Esophagus muscularis mucosa (tissue), 3 donors: Measurements from ENCODE around the gene FOXL2.

ENCODE experiments used
- CTCF ChIP-seq, 3 experiments: fragments of 200-600 bp in 2 of 3; fragments of 450-650 bp in 1 of 3; sonication (generic) in 2 of 3; IDR thresholded peaks; one replicate each; pipeline ENCODE4 v1.5.1; 2017 to 2019; ENCODE audit warnings: antibody characterized with exemption in 3 of 3, mild to moderate bottlenecking in 2 of 3, moderate library complexity in 1 of 3
- EP300 ChIP-seq: sonication (generic); formaldehyde crosslinking; IDR thresholded peaks from one replicate; pipeline ENCODE4 v1.6.1; 2017; ENCODE audit warnings: antibody characterized with exemption

GRCh38 chr3:138935863-138936740 lies 10.8 kb downstream of the FOXL2 start:
- TF ChIP-seq CTCF (IDR thresholded peaks at IDR 0.05) (peak; percentile 75 to 98 (median 90)), EP300 (no peak)
